Activated gamma-delta T cell treated with anti-CD3 and anti-CD28 coated beads, Interleukin-2, amount 50 U/mL, for 16 hours (primary cell): ENCODE results near the gene ARHGAP15.

Experiments
- DNase-seq: peaks from one replicate; pipeline ENCODE4 v3.0.0-alpha.2; 2020; ENCODE audit warnings: low read depth

The ARHGAP15 gene

GRCh38 chr2:143582046-143582747 lies 453.0 kb downstream of the ARHGAP15 start:
- DNase-seq, result no peak

- no peak for DNase-seq
Observed at GRCh38 chr2:143584936-143585335, 455.7 kb downstream of the ARHGAP15 start.

DNA sequence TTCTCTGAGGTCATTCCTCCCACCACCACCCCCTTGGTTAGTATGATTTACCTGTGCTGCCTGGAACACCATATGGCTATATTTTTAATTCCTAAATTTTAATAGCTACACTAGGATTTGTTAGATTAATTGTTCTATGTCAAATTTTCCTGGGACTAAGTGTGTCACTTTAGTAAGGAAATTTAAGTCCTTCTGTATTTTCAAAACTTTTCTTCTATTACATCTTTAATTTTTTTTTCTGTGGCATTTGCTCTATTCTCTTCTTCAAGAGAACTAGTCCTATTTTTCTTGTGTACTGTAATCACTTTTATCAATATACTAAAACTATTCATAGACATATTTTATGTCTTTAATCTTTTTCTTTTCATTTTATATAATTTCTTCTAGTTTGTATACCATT lies 456.9 kb downstream of the ARHGAP15 start:
- no peak for DNase-seq

GRCh38 chr2:143588746-143589145 lies 459.5 kb downstream of the ARHGAP15 start:
- DNase-seq, result no peak

DNA sequence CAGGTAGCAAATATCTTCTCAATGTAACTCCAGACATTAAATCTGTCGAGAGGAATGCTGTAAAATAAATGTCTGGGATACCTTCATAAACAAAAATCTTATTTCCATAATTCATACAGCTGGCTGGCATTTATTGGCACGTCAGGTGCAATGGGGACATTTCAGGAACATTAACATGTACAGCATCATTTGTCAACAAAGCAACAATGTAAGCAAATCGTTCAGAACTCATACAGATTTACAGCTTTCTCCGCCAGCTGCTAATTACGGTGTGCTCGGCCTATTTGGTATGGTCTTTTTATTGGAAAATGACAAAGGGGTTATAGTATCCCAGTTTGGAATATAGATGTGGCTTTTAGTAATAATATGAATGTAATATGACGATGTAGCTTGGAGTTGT lies 464.9 kb downstream of the ARHGAP15 start:
- DNase-seq, result no peak

DNA sequence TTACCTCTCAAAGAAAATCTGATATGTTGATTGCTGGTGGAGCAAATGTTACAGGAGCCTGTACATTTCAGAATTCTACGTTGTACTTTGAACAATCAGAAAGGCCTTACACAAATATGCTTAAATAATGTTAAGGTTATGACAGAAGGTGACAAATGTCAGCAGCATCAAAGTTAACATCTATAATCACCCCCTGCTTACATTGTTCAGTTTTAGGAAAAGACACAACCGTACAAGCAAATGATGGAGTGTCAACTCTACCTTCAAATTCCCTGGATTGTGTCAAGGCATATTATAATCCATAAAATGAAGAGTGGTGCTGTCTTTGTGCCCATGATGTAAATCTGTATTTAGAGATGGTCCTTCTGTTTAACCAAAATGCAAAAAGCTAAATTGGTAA lies 465.5 kb downstream of the ARHGAP15 start:
- DNase-seq, result no peak

DNA sequence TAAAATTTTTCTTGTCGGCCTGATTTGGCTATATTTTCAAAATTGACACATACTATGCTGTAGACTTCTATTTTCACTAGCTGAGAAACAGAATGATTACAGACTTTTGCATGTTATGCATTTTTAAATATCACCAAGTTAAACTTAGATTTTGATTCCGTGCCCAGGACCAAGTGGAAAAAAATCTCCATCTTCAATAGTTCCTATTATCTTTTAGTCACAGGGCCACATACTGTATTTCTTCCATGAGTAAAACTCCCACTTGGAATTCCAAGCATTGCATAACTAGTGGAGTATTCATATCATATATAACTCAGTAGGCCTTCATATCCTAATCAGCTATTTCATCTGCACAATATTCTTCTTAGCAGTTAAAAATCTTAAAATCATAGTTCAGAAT lies 470.9 kb downstream of the ARHGAP15 start:
- no peak for DNase-seq

DNA sequence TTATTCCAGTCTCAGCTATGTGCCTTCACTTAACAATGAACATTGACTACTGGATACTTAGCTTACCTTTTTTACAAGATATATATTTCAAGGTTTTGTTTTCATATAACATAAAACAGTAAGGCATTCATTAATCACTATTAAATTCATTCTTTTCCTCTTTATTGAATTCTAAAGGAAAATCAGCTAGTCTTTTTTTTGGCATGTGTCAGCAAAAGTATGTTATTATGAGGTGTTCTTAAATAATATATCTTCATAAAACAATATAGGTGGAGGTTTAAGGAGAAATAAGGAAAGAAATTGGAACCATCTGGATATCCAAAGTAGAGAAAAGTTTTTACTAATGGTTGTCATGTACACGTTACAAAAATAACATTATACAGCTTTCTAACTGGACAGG lies 472.6 kb downstream of the ARHGAP15 start:
- no peak for DNase-seq

DNA sequence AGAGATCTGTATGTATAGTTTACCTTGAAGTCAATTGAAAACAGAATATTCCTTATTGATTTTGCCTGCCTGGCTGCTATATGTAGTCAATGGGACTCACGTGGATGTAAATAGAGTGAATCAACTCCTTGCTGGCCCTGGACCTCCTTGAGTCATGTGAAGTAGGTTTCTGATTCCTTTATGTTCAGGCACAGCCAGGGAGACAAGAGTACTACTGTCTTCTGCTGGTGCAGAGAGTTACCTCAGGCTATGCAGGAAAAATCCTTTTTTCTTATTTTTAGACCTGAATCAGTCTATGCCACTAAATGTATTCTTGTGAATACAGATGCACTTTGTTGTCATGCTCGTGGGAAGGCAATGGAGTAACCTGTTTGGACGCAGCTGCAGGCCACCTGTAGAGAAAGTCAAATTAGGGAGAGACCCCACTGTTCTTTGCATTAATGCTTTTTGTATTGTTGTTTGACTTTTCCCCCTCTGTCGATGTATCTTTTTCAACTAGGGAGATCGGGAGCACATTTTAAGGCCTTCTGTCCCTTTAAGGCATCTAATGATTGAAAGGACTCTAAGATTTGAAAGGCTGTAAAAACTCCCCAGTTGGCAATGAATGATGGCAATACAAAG lies 473.9 kb downstream of the ARHGAP15 start:
- no peak for DNase-seq

- DNase-seq, result no peak
Observed at GRCh38 chr2:143603846-143604565, 474.8 kb downstream of the ARHGAP15 start.

- DNase-seq, result no peak
Observed at GRCh38 chr2:143604566-143604959, 475.3 kb downstream of the ARHGAP15 start.

- DNase-seq, result no peak
Observed at GRCh38 chr2:143607231-143608062, 478.2 kb downstream of the ARHGAP15 start.

GRCh38 chr2:143608063-143608423 lies 478.8 kb downstream of the ARHGAP15 start:
- no peak for DNase-seq

DNA sequence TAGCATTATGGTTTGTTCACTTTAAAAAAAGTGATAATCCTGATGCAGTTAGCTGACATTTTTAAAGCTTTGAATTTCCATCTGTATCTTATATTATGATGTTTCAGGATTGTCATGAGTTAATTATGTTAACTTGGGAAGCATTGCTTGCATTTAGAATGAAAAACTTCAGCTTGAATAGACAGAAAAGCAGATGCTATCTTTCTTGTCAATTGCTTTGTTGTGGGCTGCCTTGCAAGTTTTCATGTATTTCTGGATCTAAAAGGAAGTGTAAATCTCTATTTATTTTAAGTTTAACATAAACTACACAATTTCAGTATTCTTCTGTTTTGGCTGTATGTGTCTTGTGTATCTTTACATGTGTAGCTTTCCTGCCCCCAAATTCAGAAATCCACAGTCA lies 479.5 kb downstream of the ARHGAP15 start:
- DNase-seq, result no peak

DNA sequence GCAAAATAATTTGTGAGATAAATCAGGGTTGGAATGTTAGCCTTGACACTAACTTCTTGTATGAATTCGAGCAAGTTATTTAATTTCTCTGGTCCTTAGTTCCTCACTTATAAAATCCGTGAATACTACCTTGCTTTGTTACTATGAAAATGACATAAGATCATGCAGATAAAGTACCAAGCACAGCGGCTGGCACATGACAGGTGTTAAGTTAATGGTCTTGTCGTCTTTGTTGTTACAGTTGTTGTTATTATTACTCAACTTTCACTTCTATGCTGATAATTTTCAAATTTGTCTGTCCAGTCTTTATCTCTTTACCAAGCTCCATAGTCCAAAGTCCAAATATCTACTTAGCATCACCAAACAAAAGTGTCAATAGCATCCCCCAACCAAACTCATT lies 482.1 kb downstream of the ARHGAP15 start:
- no peak for DNase-seq

GRCh38 chr2:143615562-143615961 lies 486.3 kb downstream of the ARHGAP15 start:
- no peak for DNase-seq

- no peak for DNase-seq
Observed at GRCh38 chr2:143616452-143616851, 487.2 kb downstream of the ARHGAP15 start.

DNA sequence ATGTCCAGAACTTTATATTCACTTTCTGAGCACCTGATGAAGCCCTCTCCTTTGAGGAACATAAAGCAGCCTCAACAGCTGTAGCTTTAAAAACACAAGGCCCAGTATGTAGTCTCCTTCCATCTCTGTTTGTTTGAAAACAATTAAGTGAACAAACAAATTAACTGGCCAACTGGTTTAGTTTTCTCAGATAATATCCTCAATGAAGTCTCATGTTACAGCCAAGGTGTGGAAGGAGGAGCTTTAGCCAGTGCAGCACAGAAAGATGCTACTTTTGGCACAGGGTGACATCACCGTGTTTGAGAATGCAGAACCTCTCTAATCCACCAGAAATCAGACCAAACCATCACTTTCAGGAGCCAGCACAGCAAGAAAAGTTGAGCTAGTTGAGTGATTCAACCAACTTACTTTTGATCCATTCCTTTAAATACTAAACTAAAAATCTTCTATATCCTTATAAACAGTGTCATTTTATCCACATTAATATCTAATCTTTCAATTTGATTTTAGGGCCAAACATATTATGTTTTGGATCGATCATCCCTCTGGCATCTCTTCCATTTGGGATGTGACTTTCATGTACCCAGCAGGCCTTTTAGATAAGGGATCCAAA lies 488.7 kb downstream of the ARHGAP15 start:
- DNase-seq, result no peak

- DNase-seq, result no peak
Observed at GRCh38 chr2:143622106-143622505, 492.9 kb downstream of the ARHGAP15 start.

GRCh38 chr2:143623231-143623908 lies 494.2 kb downstream of the ARHGAP15 start:
- DNase-seq, result no peak

DNA sequence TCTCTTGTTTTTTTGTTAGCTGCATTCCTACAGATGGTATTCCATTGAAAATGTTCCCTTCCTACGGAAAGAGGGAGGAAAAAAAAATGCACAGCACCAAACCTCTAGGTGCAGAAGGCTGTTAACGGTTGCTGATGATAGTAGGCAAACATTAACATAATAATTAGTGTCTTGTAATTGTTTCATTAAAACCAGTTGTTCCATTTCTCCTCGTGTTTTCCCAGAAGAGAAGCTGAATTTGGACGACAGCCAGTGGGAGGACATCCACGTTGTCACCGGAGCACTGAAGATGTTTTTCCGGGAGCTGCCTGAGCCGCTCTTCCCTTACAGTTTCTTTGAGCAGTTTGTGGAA lies 494.7 kb downstream of the ARHGAP15 start:
- no peak for DNase-seq

- no peak for DNase-seq
Observed at GRCh38 chr2:143629340-143629739, 500.1 kb downstream of the ARHGAP15 start.
